Testis (tissue), 3 donors: ENCODE measurements around the gene EXD3. TPM values are rescaled to one million over a fixed set of nuclear protein-coding genes. Genes with fewer than 3 reads are reported as not detected.
A peak's percentile ranks its signal among the peaks of the same experiment; 100 is the strongest.

Experiments used
- DNase-seq: peaks from one replicate; pipeline ENCODE4 v3.0.0-alpha.2; 2019
- H3K27ac ChIP-seq, 2 donors: fragments of 200-600 bp; sonication (generic); one replicate each; pipeline ENCODE4 v1.5.1; 2019
- H3K27me3 ChIP-seq: fragments of 200-600 bp; sonication (generic); one replicate; pipeline ENCODE4 v1.5.1; 2019
- H3K36me3 ChIP-seq: fragments of 200-600 bp; sonication (generic); one replicate; pipeline ENCODE4 v1.5.1; 2017; ENCODE audit warnings: low read depth; ENCODE audit errors: missing control alignments
- H3K4me1 ChIP-seq: fragments of 200-600 bp; sonication (generic); one replicate; pipeline ENCODE4 v1.5.1; 2019
- H3K4me3 ChIP-seq, 2 donors: fragments of 200-600 bp; sonication (generic); one replicate each; pipeline ENCODE4 v1.5.1; 2017 to 2019
- H3K9me3 ChIP-seq: fragments of 200-600 bp; sonication (generic); one replicate; pipeline ENCODE4 v1.5.1; 2017
- CTCF ChIP-seq, 3 experiments: fragments of 450-650 bp in 2 of 3; fragments of 200-600 bp in 1 of 3; sonication (generic) in 1 of 3; IDR thresholded peaks; one replicate each; pipeline ENCODE4 v1.5.1; 2016 to 2019; ENCODE audit warnings: antibody characterized with exemption in 3 of 3, mild to moderate bottlenecking in 2 of 3, moderate library complexity in 1 of 3
- POLR2A ChIP-seq: fragments of 450-650 bp; IDR thresholded peaks from one replicate; pipeline ENCODE4 v1.6.1; 2017; ENCODE audit warnings: antibody characterized with exemption, mild to moderate bottlenecking, moderate library complexity
- WGBS, 2 donors: methylation state at CpG; one replicate each; pipeline ENCODE4 v1.1.5; 2018; 5-methylcytosine and 5-hydroxymethylcytosine counted together
- intact Hi-C: fragments of 100-400 bp; cut with DNase I; formaldehyde crosslinking; loops from one replicate; pipeline ENCODE4 v1.15.1; 2023; ENCODE audit warnings: low total_unique reads
- polyA plus RNA-seq: library from polyadenylated mRNA; stranded (reverse); fragments of 350-450 nt; fragmentation: Illumina TruSeq; extraction: RNeasy Lipid Tissue Mini Kit (QIAGEN cat#74804); gene quantifications from one replicate; pipeline ENCODE4 v1.2.3, GENCODE V29; 2014; ENCODE audit warnings: low read depth, low replicate concordance; ENCODE audit not compliant: insufficient read depth
- total RNA-seq, 2 donors: library from RNA; depleted of rRNA; stranded (reverse); fragments of >200 nt; gene quantifications; one replicate each; pipeline ENCODE4 v1.2.3, GENCODE V29; 2016

Gene EXD3
- total and polyA plus RNA-seq, 3 donors from 2014 or later, result 8.9 to 24.5 (median 15.5) TPM

GRCh38 chr9:137460363-137461315, 37.7 kb upstream of the EXD3 start:
- Histone ChIP-seq H3K27me3 (no peaks in the 10 kb centered on the region), H3K36me3 (no peaks in the 10 kb centered on the region), H3K27ac (peak overlapping the region in 1 of 2 donors; percentile 92), H3K4me1 (peaks cover 40% of the 10 kb centered on the region), H3K9me3 (no peaks in the 10 kb centered on the region), H3K4me3 (no peak overlapping the region)
- WGBS, 2 donors, result 81 to 88% methylated on average over 18 to 31 of the region's 31 CpGs
- no peak for DNase-seq
- TF ChIP-seq CTCF (IDR thresholded peaks at IDR 0.05), result no peak
- TF ChIP-seq POLR2A, result no peak
- intact Hi-C loops, result no loop called here

- Histone ChIP-seq H3K27ac (peak overlapping the region; percentile 57 to 92), H3K9me3 (no peaks in the 10 kb centered on the region), H3K36me3 (no peaks in the 10 kb centered on the region), H3K4me3 (peak overlapping the region; percentile 43 to 77), H3K27me3 (no peaks in the 10 kb centered on the region), H3K4me1 (peaks cover 49% of the 10 kb centered on the region)
- intact Hi-C loops, result no loop called here
- 24 to 53% methylated on average over 2 to 13 of the region's 15 CpGs for WGBS, 2 donors
- no peak for TF ChIP-seq POLR2A
- TF ChIP-seq CTCF (IDR thresholded peaks at IDR 0.05), result no peak
- DNase-seq, result no peak
Measured at GRCh38 chr9:137459601-137460362, 36.8 kb upstream of the EXD3 start.

- TF ChIP-seq POLR2A, result peak; percentile 65
- no peak for TF ChIP-seq CTCF (IDR thresholded peaks at IDR 0.05)
- Histone ChIP-seq H3K9me3 (no peaks in the 10 kb centered on the region), H3K36me3 (no peaks in the 10 kb centered on the region), H3K4me1 (peaks cover 55% of the 10 kb centered on the region), H3K4me3 (peak within 1 kb of the TSS; percentile 71 to 77), H3K27me3 (no peaks in the 10 kb centered on the region), H3K27ac (peak within 1 kb of the TSS; percentile 85 to 92)
- peak; percentile 97 for DNase-seq
- intact Hi-C loops, result no loop called here
- 1% methylated on average over 34 of the region's 62 CpGs; no CpG with 5 or more reads in 1 of the 2 donors for WGBS, 2 donors
Measured at GRCh38 chr9:137459152-137459600, 36.2 kb upstream of the EXD3 start, which contains the start of gene NSMF. NSMF (minus strand) TSS chr9:137459334; CDS start chr9:137459102, 232 bp downstream.

GRCh38 chr9:137458194-137459151, 35.5 kb upstream of the EXD3 start:
- TF ChIP-seq CTCF (IDR thresholded peaks at IDR 0.05) (no peak), POLR2A (no peak)
- peak overlapping the region; percentile 85 to 92 for H3K27ac ChIP-seq
- peaks cover 55% of the 10 kb centered on the region for H3K4me1 ChIP-seq
- peak overlapping the region; percentile 71 to 77 for H3K4me3 ChIP-seq
- no peaks in the 10 kb centered on the region for H3K27me3 ChIP-seq
- WGBS, 2 donors, result 3 to 10% methylated on average over 16 to 44 of the region's 88 CpGs
- no peaks in the 10 kb centered on the region for H3K9me3 ChIP-seq
- intact Hi-C loops, result no loop called here
- H3K36me3 ChIP-seq, result no peaks in the 10 kb centered on the region
- no peak for DNase-seq
